HL-60 (cell line): ENCODE measurements around the gene ZNF277.

Source experiments
- DNase-seq, 2 experiments: peaks; one replicate each; pipeline ENCODE4 v3.0.0-alpha.2; 2010 to 2020; ENCODE audit warnings: low read depth in 1 of 2, low spot score in 1 of 2
- H3K27ac ChIP-seq: fragments of 250-450 bp; sonication (Bioruptor Pico); replicated peaks from 2 replicates; pipeline ENCODE4 v1.5.1; 2020; ENCODE audit warnings: mild to moderate bottlenecking, moderate library complexity
- H3K27me3 ChIP-seq: fragments of 250-450 bp; sonication (Bioruptor Pico); 2 replicates; pipeline ENCODE4 v1.5.1; 2021; ENCODE audit warnings: mild to moderate bottlenecking, moderate library complexity; ENCODE audit not compliant: insufficient read depth, poor library complexity, severe bottlenecking
- H3K4me3 ChIP-seq: replicated peaks from 2 replicates; pipeline ENCODE4 v1.5.1; 2011; ENCODE audit warnings: mild to moderate bottlenecking, control low read depth, low read length; ENCODE audit not compliant: insufficient read depth
- GABPA ChIP-seq: IDR thresholded peaks from 2 replicates; pipeline ENCODE4 v1.6.1; 2012; ENCODE audit warnings: low read depth
- POLR2AphosphoS5 ChIP-seq: IDR thresholded peaks from 2 replicates; pipeline ENCODE4 v1.6.1; 2012; ENCODE audit warnings: low read depth
- SPI1 ChIP-seq: IDR thresholded peaks from 2 replicates; pipeline ENCODE4 v1.6.1; 2012; ENCODE audit warnings: low read depth, mild to moderate bottlenecking, borderline replicate concordance
- TF ChIP-seq, protein P1 (sequence below): IDR thresholded peaks from 2 replicates; pipeline ENCODE4 v1.6.1; 2012; ENCODE audit warnings: low read depth; ENCODE audit not compliant: insufficient replicate concordance
- TF ChIP-seq, protein P2 (sequence below): IDR thresholded peaks from one replicate; pipeline ENCODE4 v1.5.1; 2011; ENCODE audit warnings: low read length, control low read depth, inconsistent platforms; ENCODE audit not compliant: insufficient read depth

ZNF277 gene

DNA sequence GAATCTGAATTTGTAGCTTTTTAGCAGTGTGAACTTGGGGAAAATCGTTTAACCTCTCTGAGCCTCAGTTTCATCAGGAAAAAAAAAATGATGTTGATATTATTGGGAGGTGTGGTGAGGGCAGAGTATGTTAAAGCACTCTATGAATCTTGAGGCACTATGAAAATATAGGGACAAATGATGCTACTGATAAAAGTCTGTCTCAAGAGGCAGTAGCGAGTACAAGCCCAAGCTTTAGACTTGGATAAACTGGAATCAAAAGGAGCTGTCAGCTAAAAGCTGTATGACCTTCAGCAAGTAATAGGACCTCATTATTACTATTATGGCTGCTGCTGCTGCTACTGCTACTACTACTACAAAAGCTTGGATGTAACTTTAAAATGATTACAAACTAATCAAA, 8.4 kb downstream of the ZNF277 start:
- DNase-seq, result no peak
- H3K27ac ChIP-seq, result no peak overlapping the region
- TF ChIP-seq SPI1 (no peak), GABPA (no peak), POLR2AphosphoS5 (no peak)
- TF ChIP-seq, protein P1, sequence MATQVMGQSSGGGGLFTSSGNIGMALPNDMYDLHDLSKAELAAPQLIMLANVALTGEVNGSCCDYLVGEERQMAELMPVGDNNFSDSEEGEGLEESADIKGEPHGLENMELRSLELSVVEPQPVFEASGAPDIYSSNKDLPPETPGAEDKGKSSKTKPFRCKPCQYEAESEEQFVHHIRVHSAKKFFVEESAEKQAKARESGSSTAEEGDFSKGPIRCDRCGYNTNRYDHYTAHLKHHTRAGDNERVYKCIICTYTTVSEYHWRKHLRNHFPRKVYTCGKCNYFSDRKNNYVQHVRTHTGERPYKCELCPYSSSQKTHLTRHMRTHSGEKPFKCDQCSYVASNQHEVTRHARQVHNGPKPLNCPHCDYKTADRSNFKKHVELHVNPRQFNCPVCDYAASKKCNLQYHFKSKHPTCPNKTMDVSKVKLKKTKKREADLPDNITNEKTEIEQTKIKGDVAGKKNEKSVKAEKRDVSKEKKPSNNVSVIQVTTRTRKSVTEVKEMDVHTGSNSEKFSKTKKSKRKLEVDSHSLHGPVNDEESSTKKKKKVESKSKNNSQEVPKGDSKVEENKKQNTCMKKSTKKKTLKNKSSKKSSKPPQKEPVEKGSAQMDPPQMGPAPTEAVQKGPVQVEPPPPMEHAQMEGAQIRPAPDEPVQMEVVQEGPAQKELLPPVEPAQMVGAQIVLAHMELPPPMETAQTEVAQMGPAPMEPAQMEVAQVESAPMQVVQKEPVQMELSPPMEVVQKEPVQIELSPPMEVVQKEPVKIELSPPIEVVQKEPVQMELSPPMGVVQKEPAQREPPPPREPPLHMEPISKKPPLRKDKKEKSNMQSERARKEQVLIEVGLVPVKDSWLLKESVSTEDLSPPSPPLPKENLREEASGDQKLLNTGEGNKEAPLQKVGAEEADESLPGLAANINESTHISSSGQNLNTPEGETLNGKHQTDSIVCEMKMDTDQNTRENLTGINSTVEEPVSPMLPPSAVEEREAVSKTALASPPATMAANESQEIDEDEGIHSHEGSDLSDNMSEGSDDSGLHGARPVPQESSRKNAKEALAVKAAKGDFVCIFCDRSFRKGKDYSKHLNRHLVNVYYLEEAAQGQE, result no peak
- TF ChIP-seq, protein P2, sequence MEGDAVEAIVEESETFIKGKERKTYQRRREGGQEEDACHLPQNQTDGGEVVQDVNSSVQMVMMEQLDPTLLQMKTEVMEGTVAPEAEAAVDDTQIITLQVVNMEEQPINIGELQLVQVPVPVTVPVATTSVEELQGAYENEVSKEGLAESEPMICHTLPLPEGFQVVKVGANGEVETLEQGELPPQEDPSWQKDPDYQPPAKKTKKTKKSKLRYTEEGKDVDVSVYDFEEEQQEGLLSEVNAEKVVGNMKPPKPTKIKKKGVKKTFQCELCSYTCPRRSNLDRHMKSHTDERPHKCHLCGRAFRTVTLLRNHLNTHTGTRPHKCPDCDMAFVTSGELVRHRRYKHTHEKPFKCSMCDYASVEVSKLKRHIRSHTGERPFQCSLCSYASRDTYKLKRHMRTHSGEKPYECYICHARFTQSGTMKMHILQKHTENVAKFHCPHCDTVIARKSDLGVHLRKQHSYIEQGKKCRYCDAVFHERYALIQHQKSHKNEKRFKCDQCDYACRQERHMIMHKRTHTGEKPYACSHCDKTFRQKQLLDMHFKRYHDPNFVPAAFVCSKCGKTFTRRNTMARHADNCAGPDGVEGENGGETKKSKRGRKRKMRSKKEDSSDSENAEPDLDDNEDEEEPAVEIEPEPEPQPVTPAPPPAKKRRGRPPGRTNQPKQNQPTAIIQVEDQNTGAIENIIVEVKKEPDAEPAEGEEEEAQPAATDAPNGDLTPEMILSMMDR, result no peak
- no peak overlapping the region for H3K4me3 ChIP-seq
- no peaks in the 10 kb centered on the region for H3K27me3 ChIP-seq

DNA sequence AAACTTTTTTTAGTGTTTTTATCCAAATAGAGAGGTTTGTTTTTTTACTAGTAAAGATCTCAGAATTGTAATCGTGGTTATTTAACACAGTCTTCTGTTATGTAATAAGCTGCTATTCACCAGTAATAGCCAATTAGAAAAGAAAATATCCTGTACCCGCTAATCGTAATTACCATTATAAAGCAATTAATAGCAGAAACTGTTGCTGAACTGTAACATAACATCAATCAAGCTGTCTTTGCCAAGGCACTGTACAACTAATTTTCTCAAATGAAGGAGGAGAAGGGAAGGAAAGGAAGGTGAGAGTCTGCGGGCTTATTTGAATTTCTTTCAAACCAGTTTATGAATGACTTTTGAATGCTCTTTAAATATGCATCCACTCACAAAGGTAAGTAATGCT, 9.3 kb downstream of the ZNF277 start:
- Histone ChIP-seq H3K4me3 (no peak overlapping the region), H3K27ac (no peak overlapping the region), H3K27me3 (no peaks in the 10 kb centered on the region)
- TF ChIP-seq, protein P2, result no peak
- TF ChIP-seq SPI1, result no peak
- TF ChIP-seq GABPA, result no peak
- no peak for TF ChIP-seq POLR2AphosphoS5
- TF ChIP-seq, protein P1, result no peak
- no peak for DNase-seq

DNA sequence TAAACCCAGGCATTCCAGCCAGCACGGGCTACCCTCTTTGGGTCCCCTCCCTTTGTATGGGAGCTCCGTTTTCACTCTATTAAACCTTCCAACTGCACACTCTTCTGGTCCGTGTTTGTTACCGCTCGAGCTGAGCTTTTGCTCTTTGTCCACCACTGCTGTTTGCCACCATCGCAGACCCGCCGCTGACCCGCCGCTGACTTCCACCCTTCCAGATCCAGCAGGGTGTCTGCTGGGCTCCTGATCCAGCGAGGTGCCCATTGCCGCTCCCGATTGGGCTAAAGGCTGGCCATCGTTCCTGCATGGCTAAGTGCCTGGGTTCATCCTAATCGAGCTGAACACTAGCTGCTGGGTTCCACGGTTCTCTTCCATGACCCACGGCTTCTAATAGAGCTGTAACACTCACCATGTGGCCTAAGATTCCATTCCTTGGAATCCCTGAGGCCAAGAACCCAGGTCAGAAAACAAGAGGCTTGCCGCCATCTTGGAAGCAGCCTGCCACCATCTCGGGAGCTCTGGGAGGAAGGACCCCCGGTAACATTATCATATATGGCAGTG, 14.5 kb downstream of the ZNF277 start:
- DNase-seq, result no peak

More for the DNA sequence above, 14.5 kb downstream of the ZNF277 start:
- Histone ChIP-seq H3K4me3 (no peak overlapping the region), H3K27me3 (no peaks in the 10 kb centered on the region), H3K27ac (no peak overlapping the region)
- TF ChIP-seq, protein P1, result no peak
- TF ChIP-seq POLR2AphosphoS5 (no peak), GABPA (no peak), SPI1 (no peak)
- TF ChIP-seq, protein P2, result no peak
